AG09319 (cell line): ENCODE measurements around the gene NOS3.

Experiments
- DNase-seq: peaks from one replicate; pipeline ENCODE4 v3.0.0-alpha.2; 2010; ENCODE audit warnings: low read depth; ENCODE audit errors: extremely low read depth
- TF ChIP-seq, protein P1 (sequence below): IDR thresholded peaks from 2 replicates; pipeline ENCODE4 v1.5.1; 2011; ENCODE audit warnings: low read depth, mild to moderate bottlenecking, inconsistent platforms, low read length, moderate library complexity

The NOS3 gene

DNA sequence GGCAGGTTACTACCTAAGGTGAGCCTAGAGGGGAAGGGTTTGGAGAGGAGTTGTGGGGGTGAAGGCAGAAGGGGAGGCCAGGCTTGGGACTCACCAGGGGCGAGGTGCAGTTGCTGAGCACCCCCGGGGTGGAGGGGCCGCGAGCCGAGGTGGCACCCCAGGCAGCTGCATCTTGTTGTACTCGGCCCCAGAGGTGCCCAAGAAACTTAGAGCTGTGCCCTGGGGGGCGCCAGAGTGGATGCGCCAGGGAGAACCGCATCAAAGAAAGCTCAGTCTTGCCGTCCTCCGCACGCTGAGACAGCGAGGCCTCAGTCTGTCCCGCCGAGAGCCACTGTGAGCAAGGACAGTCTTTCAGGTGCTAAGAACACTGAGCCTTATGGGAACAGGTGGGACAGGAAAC, 26.1 kb downstream of the NOS3 start:
- no peak for DNase-seq
- TF ChIP-seq, protein P1, sequence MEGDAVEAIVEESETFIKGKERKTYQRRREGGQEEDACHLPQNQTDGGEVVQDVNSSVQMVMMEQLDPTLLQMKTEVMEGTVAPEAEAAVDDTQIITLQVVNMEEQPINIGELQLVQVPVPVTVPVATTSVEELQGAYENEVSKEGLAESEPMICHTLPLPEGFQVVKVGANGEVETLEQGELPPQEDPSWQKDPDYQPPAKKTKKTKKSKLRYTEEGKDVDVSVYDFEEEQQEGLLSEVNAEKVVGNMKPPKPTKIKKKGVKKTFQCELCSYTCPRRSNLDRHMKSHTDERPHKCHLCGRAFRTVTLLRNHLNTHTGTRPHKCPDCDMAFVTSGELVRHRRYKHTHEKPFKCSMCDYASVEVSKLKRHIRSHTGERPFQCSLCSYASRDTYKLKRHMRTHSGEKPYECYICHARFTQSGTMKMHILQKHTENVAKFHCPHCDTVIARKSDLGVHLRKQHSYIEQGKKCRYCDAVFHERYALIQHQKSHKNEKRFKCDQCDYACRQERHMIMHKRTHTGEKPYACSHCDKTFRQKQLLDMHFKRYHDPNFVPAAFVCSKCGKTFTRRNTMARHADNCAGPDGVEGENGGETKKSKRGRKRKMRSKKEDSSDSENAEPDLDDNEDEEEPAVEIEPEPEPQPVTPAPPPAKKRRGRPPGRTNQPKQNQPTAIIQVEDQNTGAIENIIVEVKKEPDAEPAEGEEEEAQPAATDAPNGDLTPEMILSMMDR, result no peak

DNA sequence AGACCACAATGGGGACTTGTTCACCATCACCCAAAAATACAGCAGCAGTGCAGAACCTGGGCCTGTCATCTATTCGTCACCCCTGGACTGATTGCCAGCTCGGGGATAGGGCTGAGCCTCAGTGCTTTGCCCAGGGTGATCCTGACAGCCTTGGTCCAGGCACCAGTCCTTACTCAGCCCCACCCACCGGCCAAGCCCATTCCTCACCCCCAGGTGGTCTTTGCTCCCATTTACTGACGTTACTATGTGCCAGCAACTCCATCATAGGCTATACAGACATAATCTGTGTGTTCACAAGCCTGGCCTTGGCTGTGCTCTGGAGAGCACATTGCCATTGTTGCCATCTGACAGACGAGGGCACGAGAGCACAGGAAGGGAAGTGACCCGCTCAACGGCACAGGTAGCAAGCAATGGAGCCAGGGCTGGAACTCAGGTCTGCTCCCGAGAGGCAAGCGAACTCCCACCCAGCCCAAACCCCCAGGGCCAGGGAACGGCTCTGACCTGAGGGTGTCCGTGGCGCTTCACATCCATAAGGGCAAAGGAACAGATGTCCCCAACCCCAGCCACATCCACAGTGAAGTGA, 26.6 kb downstream of the NOS3 start:
- TF ChIP-seq, protein P1, result no peak
- no peak for DNase-seq

DNA sequence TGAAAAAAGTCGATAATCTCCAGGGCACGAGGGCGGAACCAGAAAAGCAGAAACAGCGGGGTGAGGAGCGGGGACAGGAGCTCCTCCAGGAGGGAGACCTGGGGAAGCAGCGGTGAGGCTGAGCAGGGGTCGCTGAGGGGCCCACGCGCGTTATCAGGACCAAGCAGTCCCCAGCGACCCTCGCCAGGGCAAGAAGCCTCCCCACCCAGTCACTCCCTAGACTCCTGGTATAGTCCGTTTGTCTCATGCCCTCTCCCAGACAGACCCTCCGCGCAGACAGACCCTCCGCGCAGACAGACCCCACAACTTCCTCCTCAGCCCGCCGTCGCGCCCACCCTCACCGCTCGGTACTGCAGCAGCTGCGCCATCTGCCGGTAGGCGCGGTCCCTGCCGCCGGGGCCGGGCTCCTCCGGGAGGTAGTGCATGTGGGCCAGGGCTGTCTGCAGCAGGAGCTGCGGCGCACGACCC, 27.2 kb downstream of the NOS3 start:
- no peak for DNase-seq
- TF ChIP-seq, protein P1, result peak; percentile 94

DNA sequence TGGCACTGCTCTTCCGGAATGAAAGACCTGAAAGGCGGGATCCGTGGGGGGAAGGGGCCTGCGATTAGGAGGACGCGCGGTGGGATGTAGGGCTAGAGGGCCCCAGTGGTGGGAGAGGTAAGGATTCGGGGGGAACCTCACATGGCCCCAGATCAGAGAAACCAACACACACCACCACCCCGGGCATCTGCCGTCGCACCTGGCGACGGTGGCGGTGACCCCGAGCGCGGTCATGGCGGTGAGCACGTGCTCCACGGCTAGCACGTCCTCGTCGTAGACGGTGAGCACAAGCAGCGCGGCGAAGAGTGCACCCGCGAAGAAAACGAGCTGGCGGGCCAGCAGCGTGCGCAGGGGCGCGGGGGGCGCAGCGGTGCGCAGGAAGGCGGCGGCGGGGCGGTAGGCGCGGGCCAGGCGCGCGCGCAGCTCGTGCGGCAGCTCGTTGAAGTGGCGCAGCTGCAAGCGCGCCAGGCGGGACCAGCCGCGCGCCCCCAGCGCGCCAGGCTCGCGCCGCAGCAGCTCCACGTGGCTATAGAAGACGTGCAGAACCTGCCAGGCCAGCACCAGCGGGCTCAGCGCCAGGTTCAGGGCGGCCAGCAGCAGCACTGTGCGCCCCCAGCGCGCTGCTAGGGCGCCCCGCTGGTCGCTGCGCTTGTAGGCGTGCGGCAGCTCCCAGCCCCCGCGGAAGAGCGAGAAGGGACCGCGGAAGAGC, 27.8 kb downstream of the NOS3 start:
- TF ChIP-seq, protein P1, result no peak
- DNase-seq, result no peak

DNA sequence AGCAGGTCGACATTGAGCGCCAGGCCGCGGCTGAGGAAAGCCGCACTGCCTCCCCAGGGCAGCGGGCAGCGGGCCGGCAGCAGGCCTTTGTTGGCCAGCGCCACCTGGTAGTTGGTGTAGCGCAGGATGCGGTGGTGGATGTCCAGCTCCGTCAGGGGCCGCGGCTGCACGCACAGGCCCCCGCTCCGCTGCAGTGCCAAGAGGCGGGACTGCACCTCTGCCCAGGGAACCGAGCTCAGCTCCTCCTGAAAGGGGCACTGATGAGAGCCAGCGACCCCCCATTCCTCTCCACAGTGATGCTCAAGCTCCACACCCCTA, 28.3 kb downstream of the NOS3 start:
- no peak for DNase-seq
- TF ChIP-seq, protein P1, result no peak

DNA sequence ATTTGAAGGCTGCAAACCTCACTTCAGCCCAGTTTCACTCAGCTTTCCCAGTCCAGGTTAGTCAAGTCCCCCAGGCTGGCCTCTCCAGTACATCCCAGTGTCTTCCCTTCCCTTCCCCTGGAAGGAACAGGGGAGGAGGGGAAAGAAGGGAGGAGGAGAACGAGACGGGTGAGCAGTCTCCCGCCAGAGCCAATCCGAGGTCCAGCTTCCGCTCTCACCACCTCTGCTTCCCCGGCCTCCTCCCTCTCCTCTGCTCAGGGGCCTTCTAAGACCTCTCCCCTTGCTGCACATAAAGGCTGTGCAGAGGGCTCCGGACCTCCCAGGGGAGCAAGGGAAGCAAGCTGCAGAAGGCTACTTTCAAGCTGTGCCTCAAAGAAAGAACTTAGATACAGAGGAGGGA, 29.4 kb downstream of the NOS3 start:
- TF ChIP-seq, protein P1, result no peak
- DNase-seq, result no peak

DNA sequence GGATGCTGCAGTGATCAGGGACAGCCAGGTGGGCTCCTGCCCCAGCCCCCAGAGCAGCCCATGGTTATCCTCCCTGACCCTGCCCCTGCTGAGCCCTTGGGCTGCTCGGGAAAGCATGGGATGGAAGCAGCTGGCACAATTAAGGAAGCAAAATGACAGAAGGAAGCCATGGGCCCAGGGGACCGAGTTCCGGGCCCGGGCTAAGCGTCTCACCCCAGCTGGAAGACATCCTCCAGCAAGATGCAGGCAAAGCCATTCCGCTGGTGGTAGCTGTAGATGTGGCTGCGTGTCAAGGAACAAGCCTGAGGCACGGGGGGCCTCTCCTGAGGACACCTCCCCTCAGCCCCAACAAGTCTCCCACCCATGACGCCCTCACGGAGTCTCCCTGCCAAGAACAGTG, 32.4 kb downstream of the NOS3 start:
- TF ChIP-seq, protein P1, result no peak
- DNase-seq, result no peak
